GM04504 (cell line): ENCODE measurements around the gene RNLS.

Source experiments
- DNase-seq: peaks from one replicate; pipeline ENCODE4 v3.0.0-alpha.2; 2012; ENCODE audit warnings: low read depth

Gene RNLS

GRCh38 chr10:88474884-88475844, 108.0 kb downstream of the RNLS start:
- no peak for DNase-seq

GRCh38 chr10:88473989-88474883, 108.9 kb downstream of the RNLS start:
- DNase-seq = no peak

- DNase-seq = no peak
These were observed 110.6 kb downstream of the RNLS start for GRCh38 chr10:88472540-88472939.

- DNase-seq = no peak
These were observed 111.2 kb downstream of the RNLS start for GRCh38 chr10:88471899-88472298.

GRCh38 chr10:88467835-88468485, 115.2 kb downstream of the RNLS start:
- DNase-seq = no peak

GRCh38 chr10:88466786-88467185, 116.3 kb downstream of the RNLS start:
- DNase-seq = peak; percentile 41

- DNase-seq = no peak
These were observed 117.4 kb downstream of the RNLS start for GRCh38 chr10:88465765-88466164.

- no peak for DNase-seq
These were observed 119.3 kb downstream of the RNLS start for GRCh38 chr10:88463811-88464210.

- no peak for DNase-seq
These were observed 121.7 kb downstream of the RNLS start for GRCh38 chr10:88461426-88461825.

GRCh38 chr10:88459530-88459929, 123.6 kb downstream of the RNLS start:
- no peak for DNase-seq

- DNase-seq = no peak
These were observed 124.9 kb downstream of the RNLS start for GRCh38 chr10:88458209-88458608.

GRCh38 chr10:88457660-88458059, 125.5 kb downstream of the RNLS start:
- no peak for DNase-seq

GRCh38 chr10:88456730-88457129, 126.4 kb downstream of the RNLS start:
- DNase-seq = peak; percentile 29

GRCh38 chr10:88455831-88456230, 127.3 kb downstream of the RNLS start:
- DNase-seq = no peak

GRCh38 chr10:88450201-88450600, 132.9 kb downstream of the RNLS start:
- no peak for DNase-seq

GRCh38 chr10:88442716-88443115, 140.4 kb downstream of the RNLS start:
- no peak for DNase-seq

GRCh38 chr10:88440541-88440940, 142.6 kb downstream of the RNLS start:
- no peak for DNase-seq

GRCh38 chr10:88439932-88440331, 143.2 kb downstream of the RNLS start:
- DNase-seq = no peak

GRCh38 chr10:88437411-88437810, 145.7 kb downstream of the RNLS start:
- no peak for DNase-seq

- no peak for DNase-seq
These were observed 149.4 kb downstream of the RNLS start for GRCh38 chr10:88433565-88434186.

GRCh38 chr10:88431103-88431502, 152.0 kb downstream of the RNLS start:
- no peak for DNase-seq

GRCh38 chr10:88428976-88429375, 154.1 kb downstream of the RNLS start:
- no peak for DNase-seq
